ENCODE measurements around the gene ZGRF1.

DNA sequence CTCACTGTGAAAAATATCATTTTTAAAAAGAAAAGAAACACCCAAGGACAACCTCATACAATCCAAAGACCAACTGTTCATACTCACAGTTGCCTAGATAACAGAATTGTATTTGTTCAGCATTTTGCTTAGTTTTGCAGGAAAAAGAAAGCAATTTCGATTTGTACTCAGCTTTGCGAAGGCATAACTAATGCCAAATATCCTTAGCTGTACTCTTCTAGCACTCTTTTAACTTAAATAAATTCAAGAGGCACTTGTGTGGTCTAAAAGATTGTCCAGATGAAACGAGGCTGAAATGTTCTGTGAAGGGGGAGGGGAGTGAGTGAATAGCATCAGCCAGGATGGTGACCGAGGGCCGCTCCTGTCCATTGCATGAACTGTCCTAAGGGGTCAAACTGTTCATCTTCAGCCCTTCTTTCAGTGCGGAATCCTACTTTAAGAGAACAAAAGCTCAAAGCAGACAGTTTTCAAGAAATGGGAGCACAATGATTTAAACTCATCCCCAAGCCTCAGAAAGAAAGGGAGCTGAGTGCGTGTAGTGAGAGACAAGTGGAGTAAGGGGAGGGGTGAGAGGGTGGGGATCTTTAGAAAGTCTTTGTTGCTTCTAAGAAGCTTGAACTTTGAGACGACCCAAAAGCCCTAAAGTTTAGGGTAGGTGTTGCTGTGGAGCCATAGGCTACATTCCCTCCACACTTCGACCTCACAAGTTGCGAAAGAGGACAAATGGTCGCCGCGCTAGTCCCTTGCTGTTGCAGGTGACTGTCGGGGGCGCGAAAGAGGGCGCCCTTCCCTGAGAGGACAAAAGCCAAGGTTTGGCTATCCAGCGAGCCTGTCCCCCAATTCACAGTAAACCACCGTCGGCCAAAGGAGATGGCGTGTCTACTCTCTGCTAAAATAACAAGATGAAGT lies 116.8 kb downstream of the ZGRF1 start:
- TF ChIP-seq, protein P1, sequence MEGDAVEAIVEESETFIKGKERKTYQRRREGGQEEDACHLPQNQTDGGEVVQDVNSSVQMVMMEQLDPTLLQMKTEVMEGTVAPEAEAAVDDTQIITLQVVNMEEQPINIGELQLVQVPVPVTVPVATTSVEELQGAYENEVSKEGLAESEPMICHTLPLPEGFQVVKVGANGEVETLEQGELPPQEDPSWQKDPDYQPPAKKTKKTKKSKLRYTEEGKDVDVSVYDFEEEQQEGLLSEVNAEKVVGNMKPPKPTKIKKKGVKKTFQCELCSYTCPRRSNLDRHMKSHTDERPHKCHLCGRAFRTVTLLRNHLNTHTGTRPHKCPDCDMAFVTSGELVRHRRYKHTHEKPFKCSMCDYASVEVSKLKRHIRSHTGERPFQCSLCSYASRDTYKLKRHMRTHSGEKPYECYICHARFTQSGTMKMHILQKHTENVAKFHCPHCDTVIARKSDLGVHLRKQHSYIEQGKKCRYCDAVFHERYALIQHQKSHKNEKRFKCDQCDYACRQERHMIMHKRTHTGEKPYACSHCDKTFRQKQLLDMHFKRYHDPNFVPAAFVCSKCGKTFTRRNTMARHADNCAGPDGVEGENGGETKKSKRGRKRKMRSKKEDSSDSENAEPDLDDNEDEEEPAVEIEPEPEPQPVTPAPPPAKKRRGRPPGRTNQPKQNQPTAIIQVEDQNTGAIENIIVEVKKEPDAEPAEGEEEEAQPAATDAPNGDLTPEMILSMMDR (IDR thresholded peaks at IDR 0.05): no peak
- TF ChIP-seq POLR2A (IDR thresholded peaks at IDR 0.05): no peak
- no peak for TF ChIP-seq POLR2AphosphoS5 (IDR thresholded peaks at IDR 0.05)
